Transverse colon (tissue), 4 donors: ENCODE data around the gene UMAD1. TPM values are rescaled to one million over a fixed set of nuclear protein-coding genes. Genes with fewer than 3 reads are reported as not detected.

Experiments
- DNase-seq: peaks from one replicate; pipeline ENCODE4 v3.0.0-alpha.2; 2019
- H3K27ac ChIP-seq, 4 donors: fragments of 200-600 bp; sonication (generic); 2 replicates each; pipeline ENCODE4 v1.5.1; 2016 to 2018; ENCODE audit warnings: inconsistent platforms in 4 of 4
- H3K27me3 ChIP-seq: fragments of 200-600 bp; sonication (generic); 2 replicates; pipeline ENCODE4 v1.5.1; 2017; ENCODE audit warnings: inconsistent platforms
- H3K36me3 ChIP-seq, 4 donors: fragments of 200-600 bp; sonication (generic); 2 replicates each; pipeline ENCODE4 v1.5.1; 2017 to 2019; ENCODE audit warnings: inconsistent platforms in 4 of 4
- H3K4me1 ChIP-seq, 4 donors: fragments of 200-600 bp; sonication (generic); 2 replicates each; pipeline ENCODE4 v1.5.1; 2017 to 2020; ENCODE audit warnings: inconsistent platforms in 4 of 4
- H3K4me3 ChIP-seq, 4 donors: fragments of 200-600 bp; sonication (generic); 1 replicate in 1 of 4; 2 replicates in 3 of 4; pipeline versions ENCODE4 v1.5.1 to v1.6.1; 2017 to 2019; ENCODE audit warnings: inconsistent platforms in 4 of 4
- H3K9me3 ChIP-seq, 2 donors: fragments of 200-600 bp; sonication (generic); 2 replicates each; pipeline ENCODE4 v1.5.1; 2017 to 2019; ENCODE audit warnings: inconsistent platforms in 2 of 2
- CTCF ChIP-seq, 5 experiments: fragments of 200-600 bp in 3 of 5; fragments of 450-650 bp in 2 of 5; sonication (generic) in 3 of 5; IDR thresholded peaks; 1 replicate in 2 of 5; 2 replicates in 3 of 5; pipeline ENCODE4 v1.5.1; 2016 to 2017; ENCODE audit warnings: antibody characterized with exemption in 5 of 5, inconsistent platforms in 3 of 5, mild to moderate bottlenecking in 2 of 5, moderate library complexity in 1 of 5
- EP300 ChIP-seq: sonication (generic); formaldehyde crosslinking; IDR thresholded peaks from one replicate; pipeline ENCODE4 v1.6.1; 2017; ENCODE audit warnings: antibody characterized with exemption, low read depth
- POLR2A ChIP-seq: fragments of 450-650 bp; IDR thresholded peaks from one replicate; pipeline ENCODE4 v1.6.1; 2016; ENCODE audit warnings: antibody characterized with exemption, mild to moderate bottlenecking, moderate library complexity
- POLR2AphosphoS5 ChIP-seq, 3 donors: sonication (generic); formaldehyde crosslinking; IDR thresholded peaks; one replicate each; pipeline ENCODE4 v1.6.1; 2016; ENCODE audit warnings: antibody characterized with exemption in 3 of 3
- WGBS, 2 donors: methylation state at CpG; one replicate each; pipeline ENCODE4 v1.1.5; 2018; ENCODE audit warnings: low coverage in 1 of 2; 5-methylcytosine and 5-hydroxymethylcytosine counted together
- in situ Hi-C, 4 donors: fragments of 200-750 bp; cut with MboI; loops; one replicate each; pipeline versions ENCODE4 v1.15.0 to v1.15.1; 2017; ENCODE audit warnings: low sequenced_read_pairs in 3 of 4, low pct_ligation_motif_present in 1 of 4, low pct_unique_long_range_greater_than_20kb in 1 of 4
- intact Hi-C: fragments of 100-400 bp; cut with DNase I; formaldehyde crosslinking; loops from one replicate; pipeline ENCODE4 v1.15.1; 2023; ENCODE audit warnings: low total_unique reads
- total RNA-seq, 4 donors: library from RNA; depleted of rRNA; stranded (reverse); fragments of >200 nt; gene quantifications; one replicate each; pipeline ENCODE4 v1.1.0, GENCODE V29; 2016

The UMAD1 gene
- total RNA-seq, 4 donors from 2014 or later, result 0.40 to 21.3 (median 14.6) TPM

- no peak overlapping the region for H3K4me3 ChIP-seq
- in situ Hi-C loops, result no loop called here
- H3K27ac ChIP-seq, result no peak overlapping the region
- no peaks in the 10 kb centered on the region for H3K36me3 ChIP-seq
- H3K27me3 ChIP-seq, result no peaks in the 10 kb centered on the region
- TF ChIP-seq EP300 (no peak), POLR2A (no peak), POLR2AphosphoS5 (IDR thresholded peaks at IDR 0.05) (no peak), CTCF (IDR thresholded peaks at IDR 0.05) (no peak)
- intact Hi-C loops, result no loop called here
- H3K4me1 ChIP-seq, result no peaks in the 10 kb centered on the region
- no peak for DNase-seq
- 77 to 86% methylated on average over 1 of the region's 1 CpG for WGBS, 2 donors
- H3K9me3 ChIP-seq, result peaks cover 0 to 6% of the 10 kb centered on the region in 2 donors
Measured at GRCh38 chr7:7628476-7628875, 12.1 kb upstream of the UMAD1 start.

GRCh38 chr7:7630626-7631329 is 9.8 kb upstream of the UMAD1 start:
- Histone ChIP-seq H3K9me3 (peaks cover 0 to 4% of the 10 kb centered on the region in 2 donors), H3K27ac (no peak overlapping the region), H3K4me1 (no peaks in the 10 kb centered on the region), H3K36me3 (no peaks in the 10 kb centered on the region), H3K27me3 (no peaks in the 10 kb centered on the region), H3K4me3 (no peak overlapping the region)
- in situ Hi-C loops, result no loop called here
- 94 to 100% methylated on average over 1 of the region's 1 CpG for WGBS, 2 donors
- TF ChIP-seq POLR2A (no peak), POLR2AphosphoS5 (IDR thresholded peaks at IDR 0.05) (no peak), CTCF (IDR thresholded peaks at IDR 0.05) (no peak), EP300 (no peak)
- DNase-seq, result no peak
- intact Hi-C loops, result no loop called here

GRCh38 chr7:7639421-7639820 is 1.1 kb upstream of the UMAD1 start:
- intact Hi-C loops, result no loop called here
- TF ChIP-seq EP300 (no peak), POLR2AphosphoS5 (IDR thresholded peaks at IDR 0.05) (no peak), POLR2A (no peak), CTCF (IDR thresholded peaks at IDR 0.05) (no peak)
- Histone ChIP-seq H3K27me3 (no peaks in the 10 kb centered on the region), H3K36me3 (peaks cover 0 to 16% (median 0%) of the 10 kb centered on the region in 4 donors), H3K27ac (peak overlapping the region; percentile 87 to 94 (median 91)), H3K9me3 (no peaks in the 10 kb centered on the region), H3K4me3 (peak overlapping the region in 3 of 4 donors; percentile 64 to 74 (median 71)), H3K4me1 (peaks cover 3 to 26% (median 16%) of the 10 kb centered on the region in 4 donors)
- DNase-seq, result no peak
- in situ Hi-C loops, result no loop called here
- 14 to 16% methylated on average over 5 of the region's 5 CpGs for WGBS, 2 donors

GRCh38 chr7:7639847-7640220 is 718 bp upstream of the UMAD1 start:
- peaks cover 3 to 26% (median 16%) of the 10 kb centered on the region in 4 donors for H3K4me1 ChIP-seq
- in situ Hi-C loops, result no loop called here

More at GRCh38 chr7:7639847-7640220, 718 bp upstream of the UMAD1 start:
- Histone ChIP-seq H3K27me3 (no peaks in the 10 kb centered on the region), H3K9me3 (no peaks in the 10 kb centered on the region), H3K4me3 (peak overlapping the region; percentile 64 to 91 (median 72)), H3K36me3 (peaks cover 0 to 16% (median 0%) of the 10 kb centered on the region in 4 donors), H3K27ac (peak overlapping the region; percentile 87 to 94 (median 91))
- WGBS, 2 donors, result 1 to 3% methylated on average over 14 to 19 of the region's 19 CpGs
- intact Hi-C loops, result no loop called here
- DNase-seq, result peak; percentile 37
- TF ChIP-seq POLR2A, result no peak
